ENCODE results near the gene KHDRBS1.

GRCh38 chr1:32060914-32061313 lies 47.2 kb downstream of the KHDRBS1 start:
- TF ChIP-seq TEAD4 (IDR thresholded peaks at IDR 0.05) = no peak
- TF ChIP-seq, protein P1, sequence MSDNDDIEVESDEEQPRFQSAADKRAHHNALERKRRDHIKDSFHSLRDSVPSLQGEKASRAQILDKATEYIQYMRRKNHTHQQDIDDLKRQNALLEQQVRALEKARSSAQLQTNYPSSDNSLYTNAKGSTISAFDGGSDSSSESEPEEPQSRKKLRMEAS (IDR thresholded peaks at IDR 0.05) = no peak
- TF ChIP-seq, protein P2, sequence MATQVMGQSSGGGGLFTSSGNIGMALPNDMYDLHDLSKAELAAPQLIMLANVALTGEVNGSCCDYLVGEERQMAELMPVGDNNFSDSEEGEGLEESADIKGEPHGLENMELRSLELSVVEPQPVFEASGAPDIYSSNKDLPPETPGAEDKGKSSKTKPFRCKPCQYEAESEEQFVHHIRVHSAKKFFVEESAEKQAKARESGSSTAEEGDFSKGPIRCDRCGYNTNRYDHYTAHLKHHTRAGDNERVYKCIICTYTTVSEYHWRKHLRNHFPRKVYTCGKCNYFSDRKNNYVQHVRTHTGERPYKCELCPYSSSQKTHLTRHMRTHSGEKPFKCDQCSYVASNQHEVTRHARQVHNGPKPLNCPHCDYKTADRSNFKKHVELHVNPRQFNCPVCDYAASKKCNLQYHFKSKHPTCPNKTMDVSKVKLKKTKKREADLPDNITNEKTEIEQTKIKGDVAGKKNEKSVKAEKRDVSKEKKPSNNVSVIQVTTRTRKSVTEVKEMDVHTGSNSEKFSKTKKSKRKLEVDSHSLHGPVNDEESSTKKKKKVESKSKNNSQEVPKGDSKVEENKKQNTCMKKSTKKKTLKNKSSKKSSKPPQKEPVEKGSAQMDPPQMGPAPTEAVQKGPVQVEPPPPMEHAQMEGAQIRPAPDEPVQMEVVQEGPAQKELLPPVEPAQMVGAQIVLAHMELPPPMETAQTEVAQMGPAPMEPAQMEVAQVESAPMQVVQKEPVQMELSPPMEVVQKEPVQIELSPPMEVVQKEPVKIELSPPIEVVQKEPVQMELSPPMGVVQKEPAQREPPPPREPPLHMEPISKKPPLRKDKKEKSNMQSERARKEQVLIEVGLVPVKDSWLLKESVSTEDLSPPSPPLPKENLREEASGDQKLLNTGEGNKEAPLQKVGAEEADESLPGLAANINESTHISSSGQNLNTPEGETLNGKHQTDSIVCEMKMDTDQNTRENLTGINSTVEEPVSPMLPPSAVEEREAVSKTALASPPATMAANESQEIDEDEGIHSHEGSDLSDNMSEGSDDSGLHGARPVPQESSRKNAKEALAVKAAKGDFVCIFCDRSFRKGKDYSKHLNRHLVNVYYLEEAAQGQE (IDR thresholded peaks at IDR 0.05; ENCODE audit: low read depth) = no peak
- no peak for TF ChIP-seq NFIC (IDR thresholded peaks at IDR 0.05)
- TF ChIP-seq USF1 (IDR thresholded peaks at IDR 0.05) = no peak
- no peak for TF ChIP-seq YY1 (IDR thresholded peaks at IDR 0.05; ENCODE audit: low read depth)
- no peak for TF ChIP-seq RAD21 (IDR thresholded peaks at IDR 0.05; ENCODE audit: low read depth)
